Measurements from ENCODE around the gene PRDM8. TPM values are rescaled to one million over a fixed set of nuclear protein-coding genes. Genes with fewer than 3 reads are reported as not detected.
"Not testable (repeated sequence)": the region's sequence is repeated elsewhere in the genome, so short reads cannot be mapped to it uniquely, and the experiment has no call there.

The PRDM8 gene
- total RNA-seq, 1 experiment from 2014 or later: not detected

DNA sequence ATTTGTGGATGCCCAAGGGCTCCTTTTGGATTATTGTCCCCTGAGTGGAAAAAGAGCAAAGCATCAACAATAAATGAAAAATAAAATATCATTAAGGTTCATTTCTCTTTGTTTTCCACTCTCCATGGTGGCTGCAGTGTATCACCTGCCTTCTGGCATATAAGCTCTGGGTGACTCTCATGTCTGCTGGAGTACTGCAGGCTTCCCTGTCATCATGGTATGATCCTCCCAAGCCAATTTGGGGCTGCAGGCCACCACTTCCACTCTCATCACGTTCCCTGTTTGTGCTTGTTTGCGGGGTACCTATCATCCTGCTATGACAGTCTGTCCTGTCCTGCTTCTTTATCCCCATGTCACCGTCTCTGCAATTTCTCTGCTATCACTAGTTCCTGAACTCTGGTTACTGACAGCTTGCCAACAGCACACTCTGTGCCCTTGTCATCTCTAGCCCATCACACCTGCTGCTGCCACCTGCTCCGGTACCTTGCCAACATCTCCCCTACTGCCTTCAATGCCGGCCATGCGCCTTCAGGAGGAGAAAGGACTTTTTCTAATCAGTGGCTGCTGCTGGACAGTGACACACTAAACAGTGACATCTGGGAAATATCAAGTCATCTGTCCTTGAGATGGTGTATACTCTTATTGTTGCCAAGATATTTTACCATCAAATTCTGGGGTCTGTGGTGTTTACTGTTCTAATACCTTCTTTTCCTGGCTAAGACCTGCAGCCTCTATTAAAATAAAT is 46.1 kb downstream of the PRDM8 start:
- no peaks in the 10 kb centered on the region for H3K36me3 Mint-ChIP-seq
- no peaks in the 10 kb centered on the region for H3K9me3 Mint-ChIP-seq
- H3K27me3 Mint-ChIP-seq (ENCODE audit: low read depth): peaks cover 15% of the 10 kb centered on the region
- ChIA-PET CTCF (no interaction called here), POLR2A (no interaction called here)
- TF ChIP-seq ZMAT4 (CRISPR knock-in tag; IDR thresholded peaks at IDR 0.05): no peak
- no peak for TF ChIP-seq ESRRA (CRISPR knock-in tag; IDR thresholded peaks at IDR 0.05; ENCODE audit: borderline replicate concordance)
- TF ChIP-seq ATF2 (CRISPR knock-in tag; IDR thresholded peaks at IDR 0.05; ENCODE audit: borderline replicate concordance, low read depth): no peak
- no peak for TF ChIP-seq ZNF416 (CRISPR knock-in tag; IDR thresholded peaks at IDR 0.05)
- TF ChIP-seq NFE2L1 (CRISPR knock-in tag; IDR thresholded peaks at IDR 0.05): no peak
- TF ChIP-seq MYBL2 (CRISPR knock-in tag; IDR thresholded peaks at IDR 0.05): no peak
- no peak for TF ChIP-seq ZNF138 (CRISPR knock-in tag; conservative IDR thresholded peaks at IDR 0.05)
- TF ChIP-seq EMX1 (CRISPR knock-in tag; IDR thresholded peaks at IDR 0.05): no peak
- no peak for TF ChIP-seq HMGXB4 (CRISPR knock-in tag; IDR thresholded peaks at IDR 0.05)
- no peak for TF ChIP-seq SOX15 (CRISPR knock-in tag; IDR thresholded peaks at IDR 0.05)
- no peak for TF ChIP-seq ZNF532 (CRISPR knock-in tag; IDR thresholded peaks at IDR 0.05; ENCODE audit: borderline replicate concordance)
- no peak for TF ChIP-seq PRRX2 (CRISPR knock-in tag; IDR thresholded peaks at IDR 0.05)
- TF ChIP-seq GTF2I (CRISPR knock-in tag; conservative IDR thresholded peaks at IDR 0.05): no peak
- no peak for TF ChIP-seq TEAD4 (CRISPR knock-in tag; IDR thresholded peaks at IDR 0.05)
- TF ChIP-seq ZNF232 (CRISPR knock-in tag; IDR thresholded peaks at IDR 0.05): no peak
- TF ChIP-seq ATF6 (CRISPR knock-in tag; IDR thresholded peaks at IDR 0.05): no peak
- TF ChIP-seq ELF4 (CRISPR knock-in tag; IDR thresholded peaks at IDR 0.05; ENCODE audit: low read depth): no peak
- TF ChIP-seq, protein P1, sequence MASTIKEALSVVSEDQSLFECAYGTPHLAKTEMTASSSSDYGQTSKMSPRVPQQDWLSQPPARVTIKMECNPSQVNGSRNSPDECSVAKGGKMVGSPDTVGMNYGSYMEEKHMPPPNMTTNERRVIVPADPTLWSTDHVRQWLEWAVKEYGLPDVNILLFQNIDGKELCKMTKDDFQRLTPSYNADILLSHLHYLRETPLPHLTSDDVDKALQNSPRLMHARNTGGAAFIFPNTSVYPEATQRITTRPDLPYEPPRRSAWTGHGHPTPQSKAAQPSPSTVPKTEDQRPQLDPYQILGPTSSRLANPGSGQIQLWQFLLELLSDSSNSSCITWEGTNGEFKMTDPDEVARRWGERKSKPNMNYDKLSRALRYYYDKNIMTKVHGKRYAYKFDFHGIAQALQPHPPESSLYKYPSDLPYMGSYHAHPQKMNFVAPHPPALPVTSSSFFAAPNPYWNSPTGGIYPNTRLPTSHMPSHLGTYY (CRISPR knock-in tag; IDR thresholded peaks at IDR 0.05): no peak
- no peak for ATAC-seq
- DNase-seq (ENCODE audit: low spot score): no peak
- no peak overlapping the region for H3K4me3 Mint-ChIP-seq
- H3K27ac Mint-ChIP-seq: no peak overlapping the region
- H3K4me1 Mint-ChIP-seq: no peaks in the 10 kb centered on the region

GRCh38 chr4:80247484-80247883 is 50.2 kb downstream of the PRDM8 start:
- H3K36me3 Mint-ChIP-seq; H3K4me3 Mint-ChIP-seq; CTCF ChIA-PET; H3K9me3 Mint-ChIP-seq; ATAC-seq; H3K27ac Mint-ChIP-seq; H3K4me1 Mint-ChIP-seq; POLR2A ChIA-PET; DNase-seq (ENCODE audit: low spot score): not testable (repeated sequence)
- H3K27me3 Mint-ChIP-seq (ENCODE audit: low read depth): peaks cover 15% of the 10 kb centered on the region
